HepG2 (cell line): ENCODE measurements around the gene SMAD7. TPM values are rescaled to one million over a fixed set of nuclear protein-coding genes. Genes with fewer than 3 reads are reported as not detected.
A peak's percentile ranks its signal among the peaks of the same experiment; 100 is the strongest.

Experiments used
- CCDC6 ChIP-seq: sonication (generic); formaldehyde crosslinking; IDR thresholded peaks from 2 replicates; pipeline ENCODE4 v1.8.1; 2022; ENCODE audit warnings: mild to moderate bottlenecking, missing genetic modification reagents, moderate library complexity
- HDAC1 ChIP-seq: sonication (generic); formaldehyde crosslinking; IDR thresholded peaks from 2 replicates; pipeline ENCODE4 v1.5.1; 2020; ENCODE audit warnings: mild to moderate bottlenecking, missing genetic modification reagents
- IRF2 ChIP-seq: IDR thresholded peaks from 2 replicates; pipeline ENCODE4 v1.6.1; 2018; ENCODE audit warnings: missing genetic modification reagents, missing compliant biosample characterization
- KDM1A ChIP-seq: IDR thresholded peaks from 2 replicates; pipeline ENCODE4 v1.6.1; 2016; ENCODE audit warnings: missing compliant biosample characterization
- KDM5B ChIP-seq: sonication (generic); formaldehyde crosslinking; IDR thresholded peaks from 2 replicates; pipeline ENCODE4 v1.4.0; 2020; ENCODE audit warnings: missing genetic modification reagents, mild to moderate bottlenecking, borderline replicate concordance
- MIER3 ChIP-seq: IDR thresholded peaks from 2 replicates; pipeline ENCODE4 v1.6.1; 2016; ENCODE audit warnings: missing compliant biosample characterization, borderline replicate concordance
- RBM22 ChIP-seq: fragments of 200-400 bp; formaldehyde crosslinking; optimal IDR thresholded peaks from 2 replicates; pipeline ENCODE3; 2017; ENCODE audit warnings: mild to moderate bottlenecking, low read length, moderate library complexity
- REXO4 ChIP-seq: sonication (generic); formaldehyde crosslinking; IDR thresholded peaks from 2 replicates; pipeline ENCODE4 v1.8.0; 2022; ENCODE audit warnings: missing genetic modification reagents, mild to moderate bottlenecking, borderline replicate concordance
- SALL2 ChIP-seq: sonication (generic); formaldehyde crosslinking; IDR thresholded peaks from 2 replicates; pipeline ENCODE4 v1.8.1; 2023; ENCODE audit warnings: mild to moderate bottlenecking, missing genetic modification reagents, inconsistent platforms
- SMAD1 ChIP-seq: sonication (generic); formaldehyde crosslinking; IDR thresholded peaks from 2 replicates; pipeline ENCODE4 v1.4.0; 2020; ENCODE audit warnings: missing genetic modification reagents, low read depth, mild to moderate bottlenecking, borderline replicate concordance
- U2AF1 ChIP-seq: fragments of 200-400 bp; formaldehyde crosslinking; optimal IDR thresholded peaks from 2 replicates; pipeline ENCODE3; 2017; ENCODE audit warnings: mild to moderate bottlenecking, low read depth, low read length
- ZNF34 ChIP-seq: sonication (generic); formaldehyde crosslinking; IDR thresholded peaks from 2 replicates; pipeline ENCODE4 v1.4.0; 2020; ENCODE audit warnings: mild to moderate bottlenecking, missing genetic modification reagents, borderline replicate concordance
- ZNF547 ChIP-seq: sonication (generic); formaldehyde crosslinking; IDR thresholded peaks from 2 replicates; pipeline ENCODE4 v1.5.1; 2020; ENCODE audit warnings: mild to moderate bottlenecking, missing genetic modification reagents
- ZSCAN29 ChIP-seq: sonication (generic); formaldehyde crosslinking; conservative IDR thresholded peaks from 2 replicates; pipeline ENCODE4 v1.4.0; 2020; ENCODE audit warnings: mild to moderate bottlenecking, missing genetic modification reagents
- polyA plus RNA-seq, 8 experiments: library from polyadenylated mRNA; depleted of rRNA in 3 of 8; stranded (reverse) in 7 of 8; unstranded in 1 of 8; fragments of >200 nt; fragmentation: Illumina TruSeq in 4 of 8; extraction: Trizol in 4 of 8; gene quantifications; 2 replicates each; pipeline versions ENCODE4 v1.2.1 to v1.2.3, GENCODE V29; 2011 to 2016; ENCODE audit warnings: low read depth in 4 of 8, missing spikeins in 1 of 8, mixed read lengths in 1 of 8; ENCODE audit not compliant: insufficient read depth in 1 of 8
- total RNA-seq, 5 experiments: library from RNA; depleted of rRNA; stranded (reverse); fragments of >200 nt; fragmentation: Illumina TruSeq; extraction: Trizol; gene quantifications; 2 replicates each; pipeline ENCODE4 v1.2.3, GENCODE V29; 2016; ENCODE audit warnings: low read depth in 1 of 5
- TF ChIP-seq, protein P1 (sequence below): sonication (generic); formaldehyde crosslinking; IDR thresholded peaks from 2 replicates; pipeline ENCODE4 v1.4.0; 2020; ENCODE audit warnings: missing genetic modification reagents, borderline replicate concordance
- TF ChIP-seq, protein P2 (sequence below): sonication (generic); formaldehyde crosslinking; IDR thresholded peaks from 2 replicates; pipeline ENCODE4 v1.4.0; 2020; ENCODE audit warnings: missing genetic modification reagents
- TF ChIP-seq, protein P3 (sequence below): sonication (generic); formaldehyde crosslinking; IDR thresholded peaks from 2 replicates; pipeline ENCODE4 v1.5.1; 2020; ENCODE audit warnings: missing genetic modification reagents, mild to moderate bottlenecking, borderline replicate concordance
- TF ChIP-seq, protein P4 (sequence below): sonication (generic); formaldehyde crosslinking; IDR thresholded peaks from 2 replicates; pipeline ENCODE4 v1.8.0; 2022; ENCODE audit warnings: missing genetic modification reagents, mild to moderate bottlenecking, borderline replicate concordance
- TF ChIP-seq, protein P5 (sequence below): IDR thresholded peaks from 2 replicates; pipeline ENCODE4 v1.6.1; 2016; ENCODE audit warnings: missing compliant biosample characterization, missing genetic modification reagents, borderline replicate concordance

Gene SMAD7
- total and polyA plus RNA-seq, 2 of the 13 experiments (the other 11 are each of a cell fraction or from before 2014, with no cell fraction given): 17.4 to 24.7 TPM

DNA sequence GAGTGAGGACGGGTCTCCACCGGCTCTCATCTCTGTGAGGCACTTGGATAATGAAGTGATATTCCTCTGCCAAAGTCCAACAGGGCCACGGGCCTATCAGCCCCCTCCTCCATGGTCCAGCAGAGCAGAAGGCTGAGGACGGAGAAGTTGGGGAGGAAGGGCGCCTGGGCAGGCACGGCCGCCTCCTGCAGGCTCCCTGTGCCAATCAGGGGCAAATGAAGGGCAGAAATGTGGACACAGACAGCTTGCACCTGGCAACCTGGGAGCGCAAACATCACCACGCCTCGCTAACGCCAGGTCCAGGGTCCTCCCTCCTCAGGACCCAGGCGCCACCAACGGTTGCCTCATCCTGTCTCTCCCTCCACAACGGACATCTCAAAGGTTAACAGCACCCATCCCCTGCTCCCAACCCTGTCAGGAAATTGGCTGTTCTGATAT is 24.3 kb downstream of the SMAD7 start (continued):
- TF ChIP-seq, protein P1, sequence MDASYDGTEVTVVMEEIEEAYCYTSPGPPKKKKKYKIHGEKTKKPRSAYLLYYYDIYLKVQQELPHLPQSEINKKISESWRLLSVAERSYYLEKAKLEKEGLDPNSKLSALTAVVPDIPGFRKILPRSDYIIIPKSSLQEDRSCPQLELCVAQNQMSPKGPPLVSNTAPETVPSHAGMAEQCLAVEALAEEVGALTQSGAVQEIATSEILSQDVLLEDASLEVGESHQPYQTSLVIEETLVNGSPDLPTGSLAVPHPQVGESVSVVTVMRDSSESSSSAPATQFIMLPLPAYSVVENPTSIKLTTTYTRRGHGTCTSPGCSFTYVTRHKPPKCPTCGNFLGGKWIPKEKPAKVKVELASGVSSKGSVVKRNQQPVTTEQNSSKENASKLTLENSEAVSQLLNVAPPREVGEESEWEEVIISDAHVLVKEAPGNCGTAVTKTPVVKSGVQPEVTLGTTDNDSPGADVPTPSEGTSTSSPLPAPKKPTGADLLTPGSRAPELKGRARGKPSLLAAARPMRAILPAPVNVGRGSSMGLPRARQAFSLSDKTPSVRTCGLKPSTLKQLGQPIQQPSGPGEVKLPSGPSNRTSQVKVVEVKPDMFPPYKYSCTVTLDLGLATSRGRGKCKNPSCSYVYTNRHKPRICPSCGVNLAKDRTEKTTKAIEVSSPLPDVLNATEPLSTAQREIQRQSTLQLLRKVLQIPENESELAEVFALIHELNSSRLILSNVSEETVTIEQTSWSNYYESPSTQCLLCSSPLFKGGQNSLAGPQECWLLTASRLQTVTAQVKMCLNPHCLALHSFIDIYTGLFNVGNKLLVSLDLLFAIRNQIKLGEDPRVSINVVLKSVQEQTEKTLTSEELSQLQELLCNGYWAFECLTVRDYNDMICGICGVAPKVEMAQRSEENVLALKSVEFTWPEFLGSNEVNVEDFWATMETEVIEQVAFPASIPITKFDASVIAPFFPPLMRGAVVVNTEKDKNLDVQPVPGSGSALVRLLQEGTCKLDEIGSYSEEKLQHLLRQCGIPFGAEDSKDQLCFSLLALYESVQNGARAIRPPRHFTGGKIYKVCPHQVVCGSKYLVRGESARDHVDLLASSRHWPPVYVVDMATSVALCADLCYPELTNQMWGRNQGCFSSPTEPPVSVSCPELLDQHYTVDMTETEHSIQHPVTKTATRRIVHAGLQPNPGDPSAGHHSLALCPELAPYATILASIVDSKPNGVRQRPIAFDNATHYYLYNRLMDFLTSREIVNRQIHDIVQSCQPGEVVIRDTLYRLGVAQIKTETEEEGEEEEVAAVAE: no peak
- TF ChIP-seq CCDC6 (CRISPR knock-in tag) (no peak), MIER3 (CRISPR knock-in tag) (no peak), SMAD1 (CRISPR knock-in tag) (no peak), KDM1A (0 out of 2 replicates have a peak, but pooled peaks have one; percentile 49), ZNF547 (CRISPR knock-in tag) (no peak), ZSCAN29 (CRISPR knock-in tag) (no peak; the same call in 1 of the 2 replicates), REXO4 (no peak), SALL2 (CRISPR knock-in tag) (0 out of 2 replicates have a peak, but pooled peaks have one; percentile 45), ZNF34 (0 out of 2 replicates have a peak, but pooled peaks have one; percentile 61), HDAC1 (CRISPR knock-in tag) (0 out of 2 replicates have a peak, but pooled peaks have one; percentile 39), RBM22 (peak; percentile 58), IRF2 (CRISPR knock-in tag) (no peak; the same call in 1 of the 2 replicates), U2AF1 (no peak), KDM5B (CRISPR knock-in tag) (peak; percentile 40; the same call in 1 of the 2 replicates)
- TF ChIP-seq, protein P2, sequence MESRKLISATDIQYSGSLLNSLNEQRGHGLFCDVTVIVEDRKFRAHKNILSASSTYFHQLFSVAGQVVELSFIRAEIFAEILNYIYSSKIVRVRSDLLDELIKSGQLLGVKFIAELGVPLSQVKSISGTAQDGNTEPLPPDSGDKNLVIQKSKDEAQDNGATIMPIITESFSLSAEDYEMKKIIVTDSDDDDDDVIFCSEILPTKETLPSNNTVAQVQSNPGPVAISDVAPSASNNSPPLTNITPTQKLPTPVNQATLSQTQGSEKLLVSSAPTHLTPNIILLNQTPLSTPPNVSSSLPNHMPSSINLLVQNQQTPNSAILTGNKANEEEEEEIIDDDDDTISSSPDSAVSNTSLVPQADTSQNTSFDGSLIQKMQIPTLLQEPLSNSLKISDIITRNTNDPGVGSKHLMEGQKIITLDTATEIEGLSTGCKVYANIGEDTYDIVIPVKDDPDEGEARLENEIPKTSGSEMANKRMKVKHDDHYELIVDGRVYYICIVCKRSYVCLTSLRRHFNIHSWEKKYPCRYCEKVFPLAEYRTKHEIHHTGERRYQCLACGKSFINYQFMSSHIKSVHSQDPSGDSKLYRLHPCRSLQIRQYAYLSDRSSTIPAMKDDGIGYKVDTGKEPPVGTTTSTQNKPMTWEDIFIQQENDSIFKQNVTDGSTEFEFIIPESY: peak; percentile 61; the same call in 1 of the 2 replicates
- TF ChIP-seq, protein P3, sequence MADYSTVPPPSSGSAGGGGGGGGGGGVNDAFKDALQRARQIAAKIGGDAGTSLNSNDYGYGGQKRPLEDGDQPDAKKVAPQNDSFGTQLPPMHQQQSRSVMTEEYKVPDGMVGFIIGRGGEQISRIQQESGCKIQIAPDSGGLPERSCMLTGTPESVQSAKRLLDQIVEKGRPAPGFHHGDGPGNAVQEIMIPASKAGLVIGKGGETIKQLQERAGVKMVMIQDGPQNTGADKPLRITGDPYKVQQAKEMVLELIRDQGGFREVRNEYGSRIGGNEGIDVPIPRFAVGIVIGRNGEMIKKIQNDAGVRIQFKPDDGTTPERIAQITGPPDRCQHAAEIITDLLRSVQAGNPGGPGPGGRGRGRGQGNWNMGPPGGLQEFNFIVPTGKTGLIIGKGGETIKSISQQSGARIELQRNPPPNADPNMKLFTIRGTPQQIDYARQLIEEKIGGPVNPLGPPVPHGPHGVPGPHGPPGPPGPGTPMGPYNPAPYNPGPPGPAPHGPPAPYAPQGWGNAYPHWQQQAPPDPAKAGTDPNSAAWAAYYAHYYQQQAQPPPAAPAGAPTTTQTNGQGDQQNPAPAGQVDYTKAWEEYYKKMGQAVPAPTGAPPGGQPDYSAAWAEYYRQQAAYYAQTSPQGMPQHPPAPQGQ: no peak
- TF ChIP-seq, protein P4, sequence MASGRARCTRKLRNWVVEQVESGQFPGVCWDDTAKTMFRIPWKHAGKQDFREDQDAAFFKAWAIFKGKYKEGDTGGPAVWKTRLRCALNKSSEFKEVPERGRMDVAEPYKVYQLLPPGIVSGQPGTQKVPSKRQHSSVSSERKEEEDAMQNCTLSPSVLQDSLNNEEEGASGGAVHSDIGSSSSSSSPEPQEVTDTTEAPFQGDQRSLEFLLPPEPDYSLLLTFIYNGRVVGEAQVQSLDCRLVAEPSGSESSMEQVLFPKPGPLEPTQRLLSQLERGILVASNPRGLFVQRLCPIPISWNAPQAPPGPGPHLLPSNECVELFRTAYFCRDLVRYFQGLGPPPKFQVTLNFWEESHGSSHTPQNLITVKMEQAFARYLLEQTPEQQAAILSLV (CRISPR knock-in tag): no peak
- TF ChIP-seq, protein P5, sequence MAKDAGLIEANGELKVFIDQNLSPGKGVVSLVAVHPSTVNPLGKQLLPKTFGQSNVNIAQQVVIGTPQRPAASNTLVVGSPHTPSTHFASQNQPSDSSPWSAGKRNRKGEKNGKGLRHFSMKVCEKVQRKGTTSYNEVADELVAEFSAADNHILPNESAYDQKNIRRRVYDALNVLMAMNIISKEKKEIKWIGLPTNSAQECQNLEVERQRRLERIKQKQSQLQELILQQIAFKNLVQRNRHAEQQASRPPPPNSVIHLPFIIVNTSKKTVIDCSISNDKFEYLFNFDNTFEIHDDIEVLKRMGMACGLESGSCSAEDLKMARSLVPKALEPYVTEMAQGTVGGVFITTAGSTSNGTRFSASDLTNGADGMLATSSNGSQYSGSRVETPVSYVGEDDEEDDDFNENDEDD (CRISPR knock-in tag): peak; percentile 19; the same call in 1 of the 2 replicates
